Keratinocyte (primary cell): Measurements from ENCODE around the gene TP53RK. TPM values are rescaled to one million over a fixed set of nuclear protein-coding genes. Genes with fewer than 3 reads are reported as not detected.

Source experiments
- DNase-seq: peaks from one replicate; pipeline ENCODE4 v3.0.0-alpha.2; 2011; ENCODE audit warnings: low read depth, missing footprints, low spot score
- FAIRE-seq: peaks from 2 replicates; lab custom pipeline; 2011; peaks lifted over from hg19 to GRCh38; lab: Jason Lieb, UNC
- H2AFZ ChIP-seq: 2 replicates; pipeline ENCODE4 v1.6.0; 2012; ENCODE audit warnings: low read length, control low read depth, inconsistent platforms; ENCODE audit not compliant: control insufficient read depth
- H3K27ac ChIP-seq: 2 replicates; pipeline ENCODE4 v1.5.1; 2011; ENCODE audit warnings: low read length; ENCODE audit not compliant: control insufficient read depth, insufficient read depth
- H3K27me3 ChIP-seq: 3 replicates; pipeline ENCODE4 v1.6.0; 2011; ENCODE audit warnings: low read length; ENCODE audit not compliant: control insufficient read depth, insufficient read depth; ENCODE audit errors: extremely low read depth
- H3K36me3 ChIP-seq, 2 experiments: 2 replicates in 1 of 2; 3 replicates in 1 of 2; pipeline ENCODE4 v1.5.1; 2011; ENCODE audit warnings: low read length in 2 of 2, mild to moderate bottlenecking in 1 of 2; ENCODE audit not compliant: control insufficient read depth in 2 of 2, insufficient read depth in 2 of 2; ENCODE audit errors: extremely low read depth in 1 of 2
- H3K4me1 ChIP-seq: 3 replicates; pipeline ENCODE4 v1.5.1; 2011; ENCODE audit warnings: low read length; ENCODE audit not compliant: control insufficient read depth, insufficient read depth; ENCODE audit errors: extremely low read depth
- H3K4me2 ChIP-seq: 3 replicates; pipeline ENCODE4 v1.6.0; 2011; ENCODE audit warnings: low read depth, low read length; ENCODE audit not compliant: control insufficient read depth, insufficient read depth; ENCODE audit errors: extremely low read depth
- H3K4me3 ChIP-seq, 3 experiments: fragments of 200-600 bp in 1 of 3; sonication (generic) in 1 of 3; 2 replicates in 2 of 3; 3 replicates in 1 of 3; pipeline ENCODE4 v1.5.1; 2011 to 2016; ENCODE audit warnings: low read length in 3 of 3, mild to moderate bottlenecking in 3 of 3, control low read depth in 2 of 3, inconsistent platforms in 1 of 3, low read depth in 1 of 3, mixed read lengths in 1 of 3, mixed run types in 1 of 3, moderate library complexity in 1 of 3; ENCODE audit not compliant: control insufficient read depth in 2 of 3, insufficient read depth in 2 of 3; ENCODE audit errors: extremely low read depth in 1 of 3
- H3K79me2 ChIP-seq: 2 replicates; pipeline ENCODE4 v1.6.0; 2012; ENCODE audit warnings: low read length; ENCODE audit not compliant: control insufficient read depth, insufficient read depth
- H3K9ac ChIP-seq: 3 replicates; pipeline ENCODE4 v1.6.0; 2011; ENCODE audit warnings: low read length; ENCODE audit not compliant: control insufficient read depth, insufficient read depth; ENCODE audit errors: extremely low read depth
- H3K9me1 ChIP-seq: 3 replicates; pipeline ENCODE4 v1.6.0; 2011; ENCODE audit warnings: low read length; ENCODE audit not compliant: control insufficient read depth, insufficient read depth; ENCODE audit errors: extremely low read depth
- H3K9me3 ChIP-seq: 2 replicates; pipeline ENCODE4 v1.5.1; 2012; ENCODE audit warnings: low read depth, low read length; ENCODE audit not compliant: control insufficient read depth
- H4K20me1 ChIP-seq: 3 replicates; pipeline ENCODE4 v1.6.0; 2011; ENCODE audit warnings: low read length; ENCODE audit not compliant: control insufficient read depth, insufficient read depth; ENCODE audit errors: extremely low read depth
- CTCF ChIP-seq, 3 experiments: IDR thresholded peaks in 1 of 3; conservative IDR thresholded peaks in 1 of 3; optimal IDR thresholded peaks in 1 of 3; 2 replicates in 2 of 3; 3 replicates in 1 of 3; pipeline versions ENCODE3 to v1.5.1; 2011; ENCODE audit warnings: low read length in 3 of 3, mild to moderate bottlenecking in 3 of 3, moderate library complexity in 2 of 3, control low read depth in 1 of 3, inconsistent platforms in 1 of 3; ENCODE audit not compliant: insufficient read depth in 2 of 3; ENCODE audit errors: extremely low read depth in 1 of 3
- EZH2 ChIP-seq: IDR thresholded peaks from one replicate; pipeline ENCODE4 v1.6.1; 2012; ENCODE audit warnings: inconsistent platforms, mild to moderate bottlenecking, low read length, moderate library complexity
- dilution Hi-C: fragments of 300-500 bp; cut with MboI; formaldehyde crosslinking; loops from one replicate; pipeline ENCODE4 v1.7.0; 2020; ENCODE audit warnings: low sequenced_read_pairs; ENCODE audit not compliant: extremely low pct_ligation_motif_present
- polyA plus RNA-seq, 5 experiments: library from polyadenylated mRNA; depleted of rRNA in 3 of 5; stranded (reverse) in 3 of 5; stranded (forward) in 1 of 5; unstranded in 1 of 5; fragments of >200 nt; gene quantifications; 1 replicate in 1 of 5; 2 replicates in 3 of 5; 3 replicates in 1 of 5; pipeline versions ENCODE4 v1.2.1 to v1.2.3, GENCODE V29; 2011 to 2012; ENCODE audit warnings: missing spikeins in 2 of 5, low read depth in 1 of 5, low replicate concordance in 1 of 5

Gene TP53RK
- polyA plus RNA-seq, 1 donor (not counting 4 experiments of a cell fraction or from before 2014, with no cell fraction given) = 15.9 TPM

GRCh38 chr20:46720776-46721425, 31.7 kb upstream of the TP53RK start:
- TF ChIP-seq CTCF (optimal IDR thresholded peaks at IDR 0.05 in 1 of 3, IDR thresholded peaks at IDR 0.05 in 1 of 3, conservative IDR thresholded peaks at IDR 0.05 in 1 of 3; ENCODE audit: extremely low read depth in 1 of 3, insufficient read depth in 2 of 3, low read length in 3 of 3) (no peak), EZH2 (no peak)
- H3K4me1 ChIP-seq = no peaks in the 10 kb centered on the region
- no peaks in the 10 kb centered on the region for H3K27me3 ChIP-seq
- H3K9ac ChIP-seq = no peak overlapping the region
- FAIRE-seq = no peak
- dilution Hi-C loops = no loop called here
- peaks cover 2% of the 10 kb centered on the region for H3K9me3 ChIP-seq
- no peaks in the 10 kb centered on the region for H4K20me1 ChIP-seq
- no peak for DNase-seq
- no peak overlapping the region for H3K4me3 ChIP-seq
- no peaks in the 10 kb centered on the region for H3K36me3 ChIP-seq
- no peaks in the 10 kb centered on the region for H3K9me1 ChIP-seq
- no peak overlapping the region for H3K4me2 ChIP-seq
- H2AFZ ChIP-seq = no peak overlapping the region
- no peaks in the 10 kb centered on the region for H3K79me2 ChIP-seq
- no peak overlapping the region for H3K27ac ChIP-seq

- Histone ChIP-seq H3K9me3 (no peaks in the 10 kb centered on the region), H3K9ac (no peak overlapping the region), H3K27me3 (no peaks in the 10 kb centered on the region), H4K20me1 (no peaks in the 10 kb centered on the region), H3K4me1 (no peaks in the 10 kb centered on the region), H3K4me2 (no peak overlapping the region), H3K9me1 (no peaks in the 10 kb centered on the region), H3K4me3 (no peak overlapping the region), H2AFZ (no peak overlapping the region), H3K79me2 (no peaks in the 10 kb centered on the region), H3K27ac (no peak overlapping the region), H3K36me3 (no peaks in the 10 kb centered on the region)
- TF ChIP-seq EZH2 (no peak), CTCF (optimal IDR thresholded peaks at IDR 0.05 in 1 of 3, IDR thresholded peaks at IDR 0.05 in 1 of 3, conservative IDR thresholded peaks at IDR 0.05 in 1 of 3; ENCODE audit: extremely low read depth in 1 of 3, insufficient read depth in 2 of 3, low read length in 3 of 3) (no peak)
- FAIRE-seq (no peak), DNase-seq (no peak)
- dilution Hi-C loops = no loop called here
These were observed 30.8 kb upstream of the TP53RK start for GRCh38 chr20:46720019-46720418.
